T-helper 17 cell (primary cell): ENCODE measurements around the gene GDF11. TPM values are rescaled to one million over a fixed set of nuclear protein-coding genes. Genes with fewer than 3 reads are reported as not detected.

Experiments used
- ATAC-seq: fragments of 150-1000 bp; cut with Tn5 transposase; 2 replicates; pipeline ENCODE4 v1.10.0; 2021; ENCODE audit warnings: mild to moderate bottlenecking, moderate library complexity
- DNase-seq, 3 donors: peaks; one replicate each; pipeline versions ENCODE4 v3.0.0 to v3.0.0-alpha.2; 2020 to 2021
- H3K9me3 ChIP-seq: one replicate; pipeline ENCODE4 v1.7.0; 2013; ENCODE audit warnings: low read length, mild to moderate bottlenecking; ENCODE audit not compliant: control insufficient read depth, poor library complexity, severe bottlenecking
- H3K27ac Mint-ChIP-seq: one replicate; pipeline ENCODE4 v1.8.0; 2022; ENCODE audit warnings: mild to moderate bottlenecking, moderate library complexity, mixed read lengths
- H3K27me3 Mint-ChIP-seq: one replicate; pipeline ENCODE4 v1.8.0; 2022; ENCODE audit warnings: mixed read lengths
- H3K36me3 Mint-ChIP-seq: one replicate; pipeline ENCODE4 v1.8.0; 2022; ENCODE audit warnings: low read depth, mixed read lengths
- H3K4me1 Mint-ChIP-seq: one replicate; pipeline ENCODE4 v1.8.0; 2022; ENCODE audit warnings: mild to moderate bottlenecking, mixed read lengths
- H3K4me3 Mint-ChIP-seq: one replicate; pipeline ENCODE4 v1.8.0; 2022; ENCODE audit warnings: mild to moderate bottlenecking, moderate library complexity, mixed read lengths
- total RNA-seq, 4 donors: library from RNA in 2 of 4; stranded (reverse) in 2 of 4; gene quantifications; one replicate each; pipeline ENCODE4 v1.2.3 and lab custom pipeline; 2022 to 2026

GDF11 gene
- total RNA-seq: 1 to 10 TPM; 6.7 to 9.5 TPM
- total RNA-seq (lab: John Stamatoyannopoulos, UW): 15.6 to 19.7 reads per million in 2 donors

DNA sequence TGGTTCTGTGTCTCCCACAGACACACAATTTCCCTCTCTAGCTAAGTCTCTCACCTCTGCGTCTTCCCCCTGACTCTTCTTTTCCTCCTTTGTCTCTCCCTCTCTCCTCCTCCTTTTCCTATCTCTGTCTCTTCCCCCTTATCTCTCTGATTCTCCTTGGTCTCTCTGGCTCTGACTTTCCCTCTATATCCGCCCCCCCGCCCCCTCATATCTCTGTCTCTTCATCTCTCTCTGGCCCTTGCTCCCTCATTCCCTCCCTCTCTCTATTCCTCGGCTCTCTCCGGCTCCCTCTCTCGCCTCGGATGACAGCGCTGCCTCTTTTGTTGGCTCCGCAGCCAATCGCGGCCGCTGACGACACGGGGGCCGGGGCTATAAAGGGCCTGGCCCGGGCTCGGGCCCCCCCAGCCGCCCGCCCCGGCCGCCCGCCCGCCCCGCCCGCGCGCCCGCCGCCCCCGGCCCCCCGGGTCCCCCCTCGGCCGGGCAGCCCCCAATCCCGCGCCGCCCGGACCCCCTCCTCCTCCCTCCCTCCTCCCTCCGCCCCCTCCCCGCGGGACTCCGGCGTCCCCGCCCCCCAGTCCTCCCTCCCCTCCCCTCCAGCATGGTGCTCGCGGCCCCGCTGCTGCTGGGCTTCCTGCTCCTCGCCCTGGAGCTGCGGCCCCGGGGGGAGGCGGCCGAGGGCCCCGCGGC lies at the start of gene GDF11:
GDF11 (plus strand) TSS at position 404 of the 687 bp plus-strand sequence; CDS start at position 599, 195 bp downstream.
- peak within 1 kb of the TSS; percentile 90 for H3K27ac Mint-ChIP-seq
- H3K9me3 ChIP-seq: no peaks in the 10 kb centered on the region
- peak; percentile 69 for ATAC-seq
- H3K36me3 Mint-ChIP-seq: peaks cover 3% of the 10 kb centered on the region
- H3K4me1 Mint-ChIP-seq: peaks cover 56% of the 10 kb centered on the region
- no peaks in the 10 kb centered on the region for H3K27me3 Mint-ChIP-seq
- peak within 1 kb of the TSS; percentile 97 for H3K4me3 Mint-ChIP-seq
- peak; percentile 53 to 71 (median 68) for DNase-seq

DNA sequence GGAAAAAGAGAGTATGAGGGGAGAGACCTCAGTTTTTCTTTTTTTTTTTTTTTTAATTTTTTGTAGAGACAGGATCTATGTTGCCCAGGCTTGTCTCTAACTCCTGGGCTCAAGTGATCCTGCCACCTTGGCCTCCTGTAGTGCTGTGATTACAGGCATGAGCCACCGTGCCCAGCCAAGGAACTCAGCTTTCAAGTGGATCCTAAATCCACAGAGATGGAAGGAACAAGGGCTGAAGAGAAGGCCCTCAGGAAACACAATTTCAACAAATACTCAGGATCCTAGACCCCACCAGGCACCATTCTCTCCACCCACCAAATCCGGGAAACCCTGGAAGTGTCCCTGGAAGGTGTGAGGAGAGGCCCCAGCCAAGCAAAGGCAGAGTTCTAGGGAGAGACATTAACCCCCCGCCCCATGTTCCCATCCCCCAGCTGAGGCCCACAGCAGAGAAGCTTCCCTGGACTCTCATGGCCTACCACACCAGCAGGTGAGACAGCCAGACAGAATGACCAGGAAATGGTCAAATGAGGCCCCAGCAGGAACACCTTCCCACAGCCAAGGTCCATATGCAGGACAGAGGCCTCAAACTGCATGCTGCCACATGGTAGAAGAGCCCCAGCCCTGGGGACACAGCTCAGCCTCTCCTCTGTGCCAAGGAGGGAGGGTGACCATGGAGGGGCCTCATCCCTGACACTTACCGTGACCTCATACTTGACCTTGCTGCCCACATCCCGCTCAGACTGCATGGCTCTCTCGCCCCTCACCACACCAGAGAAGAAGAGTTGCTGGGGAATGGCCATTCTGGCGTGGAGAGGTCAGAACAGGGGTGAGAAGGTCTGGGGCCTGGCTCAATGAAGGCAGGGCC lies 49.4 kb upstream of the GDF11 start:
- no peak overlapping the region for H3K27ac Mint-ChIP-seq
- H3K9me3 ChIP-seq: no peaks in the 10 kb centered on the region
- peaks cover 14% of the 10 kb centered on the region for H3K27me3 Mint-ChIP-seq
- no peaks in the 10 kb centered on the region for H3K36me3 Mint-ChIP-seq
- no peak overlapping the region for H3K4me3 Mint-ChIP-seq
- ATAC-seq: no peak
- H3K4me1 Mint-ChIP-seq: no peaks in the 10 kb centered on the region
- no peak for DNase-seq

DNA sequence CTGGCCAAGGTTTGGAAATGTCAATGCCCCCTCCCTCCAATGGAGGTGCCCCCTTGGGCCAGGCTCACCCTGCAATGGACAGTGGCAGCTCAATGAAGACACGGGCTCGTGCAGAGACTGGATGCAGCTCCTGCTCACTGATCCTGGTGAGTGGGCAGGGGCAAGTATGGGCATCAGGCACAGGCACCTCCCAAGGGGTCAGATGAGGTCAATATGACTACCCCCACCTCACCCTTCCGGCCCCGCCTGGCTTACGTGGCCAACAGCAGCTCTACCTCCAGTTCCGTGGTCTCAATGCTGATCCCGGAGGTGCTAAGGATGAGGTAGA lies 48.8 kb upstream of the GDF11 start:
- no peak overlapping the region for H3K27ac Mint-ChIP-seq
- H3K36me3 Mint-ChIP-seq: no peaks in the 10 kb centered on the region
- H3K9me3 ChIP-seq: no peaks in the 10 kb centered on the region
- DNase-seq (no peak), ATAC-seq (no peak)
- H3K4me1 Mint-ChIP-seq: no peaks in the 10 kb centered on the region
- H3K27me3 Mint-ChIP-seq: peaks cover 14% of the 10 kb centered on the region
- no peak overlapping the region for H3K4me3 Mint-ChIP-seq

DNA sequence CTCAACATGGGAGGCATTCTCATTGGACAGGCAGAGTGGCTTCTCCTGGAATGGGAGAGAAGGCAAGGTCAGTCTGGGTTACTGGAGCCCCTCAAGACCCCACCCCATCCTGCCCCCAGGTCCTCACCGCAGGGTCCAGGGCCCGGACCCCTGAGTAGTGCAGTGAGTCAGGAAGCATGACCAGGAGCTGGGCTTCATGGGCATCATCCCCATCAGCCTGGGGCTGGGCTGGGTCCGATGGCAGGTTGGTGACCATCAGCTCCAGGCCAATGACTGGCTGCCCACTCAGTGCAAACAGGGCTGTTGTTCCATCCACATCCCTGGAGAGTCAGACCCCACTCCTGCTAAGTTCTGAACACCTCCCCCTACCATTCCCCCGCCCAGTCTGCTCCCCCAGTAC lies 48.3 kb upstream of the GDF11 start:
- H3K27ac Mint-ChIP-seq: no peak overlapping the region
- H3K27me3 Mint-ChIP-seq: peaks cover 14% of the 10 kb centered on the region
- no peaks in the 10 kb centered on the region for H3K4me1 Mint-ChIP-seq
- H3K36me3 Mint-ChIP-seq: no peaks in the 10 kb centered on the region
- ATAC-seq: no peak
- DNase-seq: no peak
- no peaks in the 10 kb centered on the region for H3K9me3 ChIP-seq
- no peak overlapping the region for H3K4me3 Mint-ChIP-seq

DNA sequence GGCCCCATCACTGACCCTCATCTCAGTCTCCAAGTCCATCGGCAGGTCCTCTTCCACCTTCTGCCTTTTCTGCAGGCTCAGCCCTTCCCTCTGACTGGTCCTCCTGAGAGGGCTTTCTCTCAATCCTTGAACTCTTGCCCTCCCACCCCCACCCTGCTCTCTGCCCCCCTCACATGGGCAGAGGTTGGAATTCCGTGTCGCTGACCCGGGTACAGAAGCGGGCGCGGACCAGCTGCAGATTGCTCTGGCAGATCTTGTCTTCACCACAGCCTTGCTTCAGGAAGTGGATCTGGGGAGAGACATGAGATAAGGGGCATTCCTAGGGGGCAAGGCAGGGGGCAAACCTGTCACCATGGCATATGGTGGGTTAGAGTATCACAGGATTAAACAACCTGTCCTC lies 47.6 kb upstream of the GDF11 start:
- Mint-ChIP-seq H3K27me3 (peaks cover 14% of the 10 kb centered on the region), H3K4me1 (peaks cover 2% of the 10 kb centered on the region), H3K27ac (no peak overlapping the region), H3K4me3 (no peak overlapping the region), H3K36me3 (no peaks in the 10 kb centered on the region)
- no peaks in the 10 kb centered on the region for H3K9me3 ChIP-seq
- DNase-seq: no peak
- no peak for ATAC-seq

DNA sequence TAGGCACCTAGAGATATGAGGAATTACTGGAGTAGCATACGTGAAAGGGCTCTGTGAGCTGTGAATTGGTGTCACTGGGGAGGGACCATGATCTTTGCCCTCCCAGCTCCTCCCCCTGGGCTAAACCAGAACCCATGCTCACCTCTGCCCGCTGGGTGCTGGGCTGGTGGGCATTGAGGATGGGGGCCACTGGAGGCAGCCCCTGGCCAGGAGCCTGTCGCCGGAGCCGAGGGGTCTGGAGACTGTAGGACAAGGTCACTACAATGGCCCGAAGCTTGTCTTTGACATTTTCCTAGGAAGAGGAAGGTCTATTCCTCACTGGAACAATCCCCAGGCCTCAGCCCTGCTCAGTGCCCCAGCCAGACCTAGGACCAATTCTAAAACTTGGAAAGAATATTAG lies 46.8 kb upstream of the GDF11 start:
- Mint-ChIP-seq H3K4me1 (peaks cover 2% of the 10 kb centered on the region), H3K27me3 (peaks cover 14% of the 10 kb centered on the region), H3K36me3 (no peaks in the 10 kb centered on the region), H3K27ac (no peak overlapping the region), H3K4me3 (no peak overlapping the region)
- H3K9me3 ChIP-seq: no peaks in the 10 kb centered on the region
- no peak for DNase-seq
- no peak for ATAC-seq

DNA sequence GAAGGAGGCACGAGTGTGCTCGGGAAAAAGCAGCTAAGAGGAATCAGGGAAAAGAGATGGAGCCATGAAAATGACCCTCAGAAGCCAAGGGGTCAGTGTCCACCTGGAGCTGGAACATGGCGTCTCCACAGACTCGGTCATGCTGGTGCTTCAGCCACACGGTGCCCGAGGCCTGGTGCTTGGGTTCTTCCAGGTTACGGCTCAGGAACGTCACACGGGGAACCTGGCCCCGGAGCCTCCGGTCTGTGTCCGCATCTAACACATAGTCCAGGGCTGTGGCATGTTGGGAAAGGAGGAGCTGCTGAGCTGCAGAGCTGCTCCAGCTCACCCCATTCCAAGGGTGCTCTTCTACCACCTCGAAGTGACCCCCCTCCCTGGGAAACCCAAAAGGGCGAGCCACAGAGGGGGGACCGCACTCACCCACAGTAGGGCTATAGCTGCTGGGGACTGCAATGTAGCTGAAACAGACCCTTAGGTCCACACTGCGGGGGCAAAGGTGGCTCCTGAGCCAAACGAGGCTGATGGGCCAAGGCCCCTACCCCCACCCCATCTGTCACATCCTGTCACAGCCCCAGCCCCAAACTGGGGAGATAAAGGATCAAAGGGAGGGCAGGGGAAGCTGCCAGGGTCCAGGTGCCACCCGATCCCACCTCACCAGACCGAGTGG lies 46.0 kb upstream of the GDF11 start:
- ATAC-seq: no peak
- no peak for DNase-seq
- Mint-ChIP-seq H3K4me3 (no peak overlapping the region), H3K4me1 (peaks cover 4% of the 10 kb centered on the region), H3K27me3 (peaks cover 14% of the 10 kb centered on the region), H3K36me3 (no peaks in the 10 kb centered on the region), H3K27ac (no peak overlapping the region)
- no peaks in the 10 kb centered on the region for H3K9me3 ChIP-seq

DNA sequence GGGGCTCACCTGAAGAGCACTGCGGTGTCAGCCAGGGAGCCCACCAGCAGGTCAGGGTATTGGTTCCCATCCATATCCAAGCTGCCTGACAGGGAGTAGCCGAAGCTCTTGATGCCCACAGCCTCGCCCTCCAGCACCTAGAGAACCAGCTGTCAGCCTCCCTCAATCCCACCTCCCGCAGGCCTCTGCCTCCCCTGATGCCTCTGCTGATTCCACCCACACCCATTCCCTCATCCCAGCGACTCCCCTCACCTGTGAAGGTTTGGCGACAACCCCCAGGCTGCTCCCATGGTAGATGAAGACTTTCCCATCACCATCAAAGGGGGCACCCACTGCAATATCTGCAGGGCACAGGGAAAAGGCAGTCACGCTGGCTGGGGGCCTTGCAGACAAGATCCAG lies 45.2 kb upstream of the GDF11 start:
- Mint-ChIP-seq H3K27me3 (peaks cover 14% of the 10 kb centered on the region), H3K4me1 (peaks cover 4% of the 10 kb centered on the region), H3K27ac (no peak overlapping the region), H3K36me3 (no peaks in the 10 kb centered on the region), H3K4me3 (no peak overlapping the region)
- ATAC-seq: no peak
- DNase-seq: no peak
- no peaks in the 10 kb centered on the region for H3K9me3 ChIP-seq

DNA sequence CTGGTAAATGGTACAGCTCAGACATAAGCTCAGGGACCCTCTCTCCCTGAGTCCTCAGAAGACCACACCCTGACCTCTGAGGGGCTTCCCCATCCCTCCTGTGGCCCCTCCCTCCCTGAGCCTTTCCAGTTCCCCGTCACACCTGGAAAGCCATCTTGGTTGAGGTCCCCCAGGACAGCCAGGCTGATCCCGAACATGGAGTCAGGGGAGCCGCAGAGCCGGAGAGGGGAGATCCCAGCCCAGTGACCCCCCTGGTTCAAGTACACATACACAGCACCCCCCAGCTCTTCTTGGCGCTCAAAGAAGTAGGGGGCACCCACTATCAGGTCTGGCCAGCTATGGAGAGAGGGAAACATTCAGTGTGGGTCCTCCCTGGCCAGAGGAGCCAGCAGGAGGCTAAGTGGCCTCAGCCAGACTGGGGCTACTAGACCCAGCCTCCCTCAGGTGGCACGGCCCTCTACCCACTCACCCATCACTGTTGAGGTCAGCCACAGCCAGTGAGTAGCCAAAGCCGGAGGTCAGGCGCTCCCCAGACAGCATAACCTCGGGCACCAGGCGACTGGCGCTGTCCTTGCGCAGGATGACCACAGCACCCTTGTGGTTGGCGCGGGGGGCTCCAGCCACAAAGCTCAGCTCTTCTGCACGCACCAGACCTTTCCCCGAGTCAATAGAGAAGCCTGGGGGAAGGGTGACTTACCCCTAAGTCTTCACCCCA lies 44.5 kb upstream of the GDF11 start:
- no peaks in the 10 kb centered on the region for H3K9me3 ChIP-seq
- DNase-seq (no peak), ATAC-seq (no peak)
- H3K4me1 Mint-ChIP-seq: peaks cover 4% of the 10 kb centered on the region
- H3K36me3 Mint-ChIP-seq: no peaks in the 10 kb centered on the region
- no peak overlapping the region for H3K4me3 Mint-ChIP-seq
- H3K27me3 Mint-ChIP-seq: peaks cover 14% of the 10 kb centered on the region
- no peak overlapping the region for H3K27ac Mint-ChIP-seq

DNA sequence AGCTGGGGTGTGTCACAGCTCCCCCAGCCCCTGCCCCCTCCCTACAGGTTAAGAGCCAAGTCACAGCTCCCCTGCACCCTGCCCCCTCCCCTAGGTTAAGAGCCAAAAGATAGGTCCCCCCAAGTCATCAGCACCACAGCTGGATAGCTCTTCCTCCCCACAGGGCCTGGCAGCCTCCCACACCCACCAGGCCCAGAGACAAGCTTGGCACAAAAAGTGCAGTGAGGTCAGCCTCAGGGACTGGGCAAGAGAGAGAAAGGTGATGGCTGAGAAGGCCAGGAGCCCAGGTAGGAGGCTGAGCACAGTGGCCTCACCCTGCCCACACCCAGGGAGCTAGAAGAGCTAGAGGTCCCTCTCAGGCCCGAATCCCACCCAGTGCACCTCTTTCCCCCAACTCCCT lies 44.0 kb upstream of the GDF11 start:
- no peaks in the 10 kb centered on the region for H3K9me3 ChIP-seq
- no peak for DNase-seq
- peaks cover 14% of the 10 kb centered on the region for H3K27me3 Mint-ChIP-seq
- H3K4me1 Mint-ChIP-seq: peaks cover 4% of the 10 kb centered on the region
- no peak overlapping the region for H3K4me3 Mint-ChIP-seq
- H3K36me3 Mint-ChIP-seq: no peaks in the 10 kb centered on the region
- no peak overlapping the region for H3K27ac Mint-ChIP-seq
- ATAC-seq: no peak

DNA sequence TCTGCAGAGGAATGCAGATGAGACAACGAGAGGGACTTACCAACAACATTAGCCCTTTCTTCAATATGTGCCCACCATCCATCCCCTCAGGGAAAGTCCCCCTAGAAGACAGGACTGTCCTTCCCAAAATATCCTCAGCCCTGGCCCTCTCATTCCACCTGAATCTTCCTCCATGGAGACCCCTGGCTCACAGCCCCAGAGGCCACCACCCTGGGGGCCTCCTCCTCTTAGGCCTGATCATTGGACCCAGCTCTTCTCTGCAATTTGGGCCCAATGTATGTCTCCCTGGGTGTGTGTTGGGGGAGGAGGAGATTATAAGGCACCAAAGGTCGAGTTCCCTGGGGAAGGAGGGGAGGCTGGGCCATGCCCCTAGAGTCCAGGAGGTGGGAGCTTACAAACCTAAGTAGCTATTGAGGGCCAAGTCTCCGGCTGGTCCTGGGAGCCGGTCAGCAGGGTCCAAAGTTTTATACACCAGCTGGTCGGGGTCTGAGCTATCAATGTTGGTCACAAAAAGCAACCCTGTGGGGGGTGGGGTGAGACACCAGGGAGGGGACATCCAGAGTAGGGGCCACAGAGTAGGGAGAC lies 43.4 kb upstream of the GDF11 start:
- DNase-seq: no peak

DNA sequence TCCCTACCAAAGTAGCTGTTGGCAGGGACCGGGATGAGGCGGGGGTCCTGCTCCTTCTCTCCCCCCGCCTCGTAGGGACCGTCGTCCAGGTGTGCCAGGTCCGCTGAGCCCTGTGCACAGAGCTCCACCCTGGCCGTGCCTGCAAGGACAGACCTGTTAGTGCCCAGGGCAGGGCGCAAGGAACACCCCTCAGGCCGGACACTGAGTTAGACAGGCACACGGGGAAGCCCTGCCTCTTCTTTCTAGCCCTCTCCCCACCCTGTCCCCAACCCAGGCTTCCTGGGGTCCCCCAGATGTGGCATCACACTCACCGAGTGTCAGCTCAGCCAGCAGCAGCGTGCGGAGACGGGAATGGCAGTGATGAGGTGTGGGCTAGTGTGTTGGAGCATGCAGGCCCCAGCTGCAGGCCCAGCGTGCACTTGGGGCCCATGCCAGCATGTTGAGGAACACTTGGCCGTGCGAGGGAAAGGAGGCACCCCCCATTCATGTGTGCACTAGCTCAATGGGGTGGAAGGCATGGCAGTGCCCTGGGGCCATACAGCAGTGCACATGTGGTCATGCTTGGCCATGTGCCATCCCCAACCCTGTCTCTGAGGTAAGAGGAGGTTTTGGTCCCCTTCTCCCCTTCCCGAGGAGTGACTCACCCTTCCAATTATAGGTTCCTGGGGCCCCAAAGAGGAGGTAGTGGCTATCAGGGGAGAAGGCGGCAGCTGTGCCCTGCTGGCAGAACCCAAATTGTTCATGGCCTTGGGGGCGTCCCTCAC lies 42.5 kb upstream of the GDF11 start:
- peaks cover 14% of the 10 kb centered on the region for H3K27me3 Mint-ChIP-seq
- ATAC-seq (no peak), DNase-seq (no peak)
- H3K4me3 Mint-ChIP-seq: no peak overlapping the region
- H3K4me1 Mint-ChIP-seq: peaks cover 4% of the 10 kb centered on the region
- H3K9me3 ChIP-seq: no peaks in the 10 kb centered on the region
- H3K36me3 Mint-ChIP-seq: no peaks in the 10 kb centered on the region
- H3K27ac Mint-ChIP-seq: no peak overlapping the region

More for the DNA sequence above, 43.4 kb upstream of the GDF11 start:
- Mint-ChIP-seq H3K4me1 (peaks cover 4% of the 10 kb centered on the region), H3K36me3 (no peaks in the 10 kb centered on the region), H3K27ac (no peak overlapping the region), H3K27me3 (peaks cover 14% of the 10 kb centered on the region), H3K4me3 (no peak overlapping the region)
- H3K9me3 ChIP-seq: no peaks in the 10 kb centered on the region
- ATAC-seq: no peak
